Measurements from ENCODE around the gene GRID1. TPM values are rescaled to one million over a fixed set of nuclear protein-coding genes. Genes with fewer than 3 reads are reported as not detected.

Gene GRID1
- total RNA-seq, 1 donor: not detected

DNA sequence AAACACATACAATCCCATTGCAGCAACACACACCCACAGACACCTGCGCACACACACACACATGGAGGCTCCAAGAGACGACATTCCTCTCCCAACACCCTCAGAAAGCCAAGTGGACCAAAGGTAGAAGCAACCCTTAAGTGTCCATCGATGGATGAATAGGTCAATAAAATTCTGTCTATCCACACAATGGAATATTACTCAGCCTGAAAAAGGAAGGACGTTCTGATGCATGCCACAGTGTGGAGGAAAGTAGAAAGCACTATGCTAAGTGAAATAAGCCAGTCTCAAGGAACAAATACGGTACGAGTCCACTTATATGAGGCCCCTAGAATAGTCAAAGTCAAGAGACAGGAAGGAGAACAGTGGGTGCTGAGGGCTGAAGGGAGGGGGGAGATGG, 174.4 kb downstream of the GRID1 start:
- no peak for TF ChIP-seq CTCF (IDR thresholded peaks at IDR 0.05; ENCODE audit: insufficient read depth, low read depth, low read length)
- DNase-seq (ENCODE audit: low read depth): no peak

DNA sequence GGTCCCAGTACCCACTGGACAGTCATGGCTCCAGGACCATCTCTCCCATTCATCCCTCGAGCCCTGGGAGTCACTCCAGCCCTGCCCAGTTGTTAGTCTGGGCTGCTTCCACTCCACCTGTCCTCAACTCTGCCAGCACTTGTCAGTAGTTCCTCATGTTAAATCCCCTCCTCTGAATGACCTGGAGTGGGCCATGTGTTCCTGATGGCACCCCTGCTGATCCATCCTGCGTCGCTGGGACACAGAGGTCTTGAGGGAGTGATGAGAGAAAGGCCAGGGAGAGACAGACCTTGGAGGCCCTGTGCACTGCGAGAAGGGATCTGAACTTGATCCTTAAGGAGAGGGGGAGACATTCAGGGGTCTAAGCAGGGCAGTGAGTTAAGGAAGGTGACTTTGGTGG, 174.9 kb downstream of the GRID1 start:
- no peak for TF ChIP-seq CTCF (IDR thresholded peaks at IDR 0.05; ENCODE audit: insufficient read depth, low read depth, low read length)
- DNase-seq (ENCODE audit: low read depth): no peak
- H3K4me3 ChIP-seq (ENCODE audit: low read depth, low read length): no peak overlapping the region

More for the DNA sequence above, 174.4 kb downstream of the GRID1 start:
- no peak overlapping the region for H3K4me3 ChIP-seq (ENCODE audit: low read depth, low read length)

- TF ChIP-seq CTCF (IDR thresholded peaks at IDR 0.05; ENCODE audit: insufficient read depth, low read depth, low read length): no peak
- DNase-seq (ENCODE audit: low read depth): no peak
- no peak overlapping the region for H3K4me3 ChIP-seq (ENCODE audit: low read depth, low read length)
Measured at GRCh38 chr10:86191166-86191565, 175.4 kb downstream of the GRID1 start.

GRCh38 chr10:86190291-86190690, 176.3 kb downstream of the GRID1 start:
- TF ChIP-seq CTCF (IDR thresholded peaks at IDR 0.05; ENCODE audit: insufficient read depth, low read depth, low read length): no peak
- DNase-seq (ENCODE audit: low read depth): no peak
- no peak overlapping the region for H3K4me3 ChIP-seq (ENCODE audit: low read depth, low read length)

DNA sequence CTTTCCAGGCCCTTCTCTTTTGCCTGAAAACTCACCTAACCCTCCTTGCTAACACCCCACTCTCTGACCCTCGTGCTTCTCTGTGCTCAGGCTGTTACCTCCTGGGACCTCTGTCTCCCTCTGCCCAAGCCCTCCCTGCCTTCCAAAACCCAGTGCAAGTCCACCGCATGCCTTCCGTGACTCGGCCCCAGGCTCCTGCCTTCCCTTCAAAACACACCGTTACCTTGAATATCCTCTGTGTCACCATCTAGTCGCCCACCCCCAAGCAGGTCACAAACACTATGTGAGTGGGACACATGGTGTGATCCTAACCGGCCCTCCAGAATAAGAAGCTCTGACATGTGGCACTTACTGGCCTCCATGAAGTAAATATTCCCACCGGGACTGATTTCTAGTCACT, 176.7 kb downstream of the GRID1 start:
- no peak overlapping the region for H3K4me3 ChIP-seq (ENCODE audit: low read depth, low read length)
- no peak for DNase-seq (ENCODE audit: low read depth)
- TF ChIP-seq CTCF (IDR thresholded peaks at IDR 0.05; ENCODE audit: insufficient read depth, low read depth, low read length): no peak

DNA sequence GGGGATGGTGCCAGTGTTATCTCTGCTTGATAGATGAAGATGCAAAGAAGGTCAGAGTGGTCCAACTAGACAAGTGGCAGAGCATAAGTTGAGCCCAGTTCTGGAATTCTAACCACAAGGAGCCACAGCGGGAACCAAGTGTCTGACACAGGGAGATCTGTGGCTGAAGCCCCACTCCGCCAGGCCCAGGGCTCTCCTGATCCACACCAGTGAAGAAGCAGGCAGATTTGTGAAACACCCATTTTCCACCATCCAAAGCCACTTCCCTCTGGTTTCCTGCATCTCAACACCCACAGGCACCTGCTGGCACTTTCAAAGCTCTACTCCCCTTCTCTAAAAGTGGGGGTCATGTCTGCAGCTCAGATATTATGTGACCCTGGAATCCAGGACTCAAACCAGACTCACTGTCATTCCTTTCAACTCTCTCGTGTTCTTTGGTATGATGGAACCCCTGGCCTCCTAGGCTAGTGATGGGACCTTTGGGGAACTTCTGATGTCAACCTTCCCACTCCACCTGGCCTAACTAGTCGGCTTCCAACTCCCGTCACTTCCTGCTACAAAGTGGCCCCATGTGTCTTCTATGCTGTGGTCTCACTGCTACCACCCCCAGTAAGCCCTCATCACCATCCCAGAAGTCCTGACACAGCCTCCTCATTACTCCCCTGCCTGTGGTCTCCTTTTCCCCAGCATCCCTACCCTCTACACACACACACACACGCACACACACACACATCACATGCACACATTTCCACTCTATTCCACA, 177.6 kb downstream of the GRID1 start:
- no peak for TF ChIP-seq CTCF (IDR thresholded peaks at IDR 0.05; ENCODE audit: insufficient read depth, low read depth, low read length)
- no peak overlapping the region for H3K4me3 ChIP-seq (ENCODE audit: low read depth, low read length)
- no peak for DNase-seq (ENCODE audit: low read depth)

GRCh38 chr10:86188326-86188725, 178.3 kb downstream of the GRID1 start:
- DNase-seq (ENCODE audit: low read depth): no peak
- TF ChIP-seq CTCF (IDR thresholded peaks at IDR 0.05; ENCODE audit: insufficient read depth, low read depth, low read length): no peak
- H3K4me3 ChIP-seq (ENCODE audit: low read depth, low read length): no peak overlapping the region

All from fibroblast of villous mesenchyme (primary cell).